Naive thymus-derived CD4-positive, alpha-beta T cell (primary cell): ENCODE measurements around the gene MRPL42. TPM values are rescaled to one million over a fixed set of nuclear protein-coding genes. Genes with fewer than 3 reads are reported as not detected.
A peak's percentile ranks its signal among the peaks of the same experiment; 100 is the strongest.
"Not testable (repeated sequence)": the region's sequence is repeated elsewhere in the genome, so short reads cannot be mapped to it uniquely, and the experiment has no call there.

ENCODE experiments used
- ATAC-seq: fragments of 150-1000 bp; cut with Tn5 transposase; 2 replicates; pipeline ENCODE4 v1.10.0; 2021; ENCODE audit warnings: mild to moderate bottlenecking, moderate library complexity
- CTCF ChIA-PET: fragments of 350-600 bp; sonication (Branson Sonifier 250); formaldehyde crosslinking; loops from one replicate; lab custom pipeline; 2021; ENCODE audit warnings: antibody characterized with exemption; lab: Charles Lee
- POLR2A ChIA-PET: fragments of 350-600 bp; sonication (Branson Sonifier 250); formaldehyde crosslinking; loops from one replicate; lab custom pipeline; 2021; ENCODE audit warnings: antibody characterized with exemption, inconsistent platforms; lab: Charles Lee
- DNase-seq, 9 donors: peaks; one replicate each; pipeline versions ENCODE4 v3.0.0 to v3.0.0-alpha.2; 2020 to 2022; ENCODE audit warnings: mixed read lengths in 1 of 9
- H3K27ac ChIP-seq: one replicate; pipeline ENCODE4 v1.7.0; 2013; ENCODE audit warnings: mild to moderate bottlenecking, low read depth, low read length, moderate library complexity
- H3K27me3 ChIP-seq, 2 donors: one replicate each; pipeline ENCODE4 v1.7.0; 2013; ENCODE audit warnings: low read length in 2 of 2, mild to moderate bottlenecking in 2 of 2, moderate library complexity in 2 of 2; ENCODE audit not compliant: control insufficient read depth in 2 of 2, insufficient read depth in 2 of 2
- H3K36me3 ChIP-seq, 3 experiments: 1 replicate in 2 of 3; 2 replicates in 1 of 3; pipeline ENCODE4 v1.7.0; 2013; ENCODE audit warnings: low read length in 3 of 3, mild to moderate bottlenecking in 3 of 3, moderate library complexity in 1 of 3; ENCODE audit not compliant: insufficient read depth in 3 of 3, control insufficient read depth in 2 of 3
- H3K4me1 ChIP-seq, 2 donors: one replicate each; pipeline ENCODE4 v1.7.0; 2013; ENCODE audit warnings: low read length in 2 of 2, mild to moderate bottlenecking in 2 of 2, moderate library complexity in 1 of 2; ENCODE audit not compliant: control insufficient read depth in 2 of 2, insufficient read depth in 2 of 2
- H3K4me3 ChIP-seq: 2 replicates; pipeline ENCODE4 v1.7.0; 2013; ENCODE audit warnings: mild to moderate bottlenecking, low read length
- H3K9me3 ChIP-seq, 3 experiments: 1 replicate in 2 of 3; 2 replicates in 1 of 3; pipeline ENCODE4 v1.7.0; 2013; ENCODE audit warnings: low read length in 3 of 3; ENCODE audit not compliant: control insufficient read depth in 2 of 3
- H3K27ac Mint-ChIP-seq, 9 donors: one replicate each; pipeline ENCODE4 v1.8.0; 2020 to 2022; ENCODE audit warnings: mixed read lengths in 9 of 9, mild to moderate bottlenecking in 8 of 9, moderate library complexity in 5 of 9, inconsistent platforms in 2 of 9
- H3K27me3 Mint-ChIP-seq, 5 donors: one replicate each; pipeline ENCODE4 v1.8.0; 2021 to 2022; ENCODE audit warnings: mixed read lengths in 5 of 5, mild to moderate bottlenecking in 1 of 5
- H3K36me3 Mint-ChIP-seq, 5 donors: one replicate each; pipeline ENCODE4 v1.8.0; 2020 to 2022; ENCODE audit warnings: mixed read lengths in 5 of 5, mild to moderate bottlenecking in 3 of 5, inconsistent platforms in 1 of 5
- H3K4me1 Mint-ChIP-seq, 7 donors: one replicate each; pipeline ENCODE4 v1.8.0; 2020 to 2022; ENCODE audit warnings: mixed read lengths in 7 of 7, mild to moderate bottlenecking in 3 of 7, inconsistent platforms in 1 of 7
- H3K4me3 Mint-ChIP-seq, 10 donors: one replicate each; pipeline ENCODE4 v1.8.0; 2020 to 2022; ENCODE audit warnings: mild to moderate bottlenecking in 10 of 10, mixed read lengths in 10 of 10, moderate library complexity in 6 of 10, inconsistent platforms in 2 of 10
- H3K9me3 Mint-ChIP-seq, 11 donors: one replicate each; pipeline ENCODE4 v1.8.0; 2020 to 2022; ENCODE audit warnings: mixed read lengths in 11 of 11, mild to moderate bottlenecking in 4 of 11, inconsistent platforms in 1 of 11, moderate library complexity in 1 of 11
- intact Hi-C, 2 donors: fragments of 100-400 bp; cut with micrococcal nuclease; formaldehyde crosslinking; loops; one replicate each; pipeline ENCODE4 v1.15.1; 2023
- polyA plus RNA-seq, 2 donors: library from polyadenylated mRNA; unstranded; fragments of 300-500 nt; fragmentation: Illumina TruSeq; gene quantifications; one replicate each; pipeline ENCODE4 v1.2.3, GENCODE V29; 2021
- total RNA-seq, 6 experiments: library from RNA in 5 of 6; stranded (reverse) in 5 of 6; gene quantifications; 1 replicate in 5 of 6; 2 replicates in 1 of 6; pipeline ENCODE4 v1.2.3 and lab custom pipeline; 2021 to 2026

The MRPL42 gene
- total and polyA plus RNA-seq, 7 experiments from 2014 or later: 30.1 to 75.4 (median 48.6) TPM

- H3K4me1 ChIP-seq, H3K27ac ChIP-seq, H3K27me3 ChIP-seq, ATAC-seq, CTCF ChIA-PET, H3K9me3 Mint-ChIP-seq, H3K27me3 Mint-ChIP-seq, POLR2A ChIA-PET, H3K4me3 ChIP-seq, H3K4me3 Mint-ChIP-seq, intact Hi-C loops, H3K27ac Mint-ChIP-seq, DNase-seq, H3K9me3 ChIP-seq: not testable (repeated sequence)
- H3K36me3 ChIP-seq: peaks cover 0 to 25% (median 0%) of the 10 kb centered on the region in 3 experiments
- Mint-ChIP-seq H3K4me1 (peaks cover 0 to 15% (median 0%) of the 10 kb centered on the region in 7 donors), H3K36me3 (peaks cover 0 to 34% (median 5%) of the 10 kb centered on the region in 5 donors)
Observed at GRCh38 chr12:93498813-93499212, 31.5 kb downstream of the MRPL42 start.

- CTCF ChIA-PET: interaction anchor here (9.0 kb wide), 1 partner anchor 603 kb away, joined by 252 read pairs; no protein-coding TSS in a partner anchor
- Histone ChIP-seq H3K27ac (no peak overlapping the region), H3K27me3 (no peaks in the 10 kb centered on the region), H3K4me3 (no peak overlapping the region), H3K9me3 (no peaks in the 10 kb centered on the region), H3K4me1 (no peaks in the 10 kb centered on the region), H3K36me3 (peaks cover 0 to 13% (median 0%) of the 10 kb centered on the region in 3 experiments)
- no peaks in the 10 kb centered on the region for H3K9me3 Mint-ChIP-seq
- intact Hi-C loops: loop anchor here in 1 of 2 donors (5.0 to 10.0 kb wide), 2 partner anchors 177 to 515 kb away; partner anchors contain the start of gene CRADD
- H3K27me3 Mint-ChIP-seq: no peaks in the 10 kb centered on the region
- DNase-seq (no peak), ATAC-seq (no peak)
- H3K4me1 Mint-ChIP-seq: peaks cover 0 to 20% (median 0%) of the 10 kb centered on the region in 7 donors
- POLR2A ChIA-PET: no interaction called here
- H3K27ac Mint-ChIP-seq: no peak overlapping the region
- H3K36me3 Mint-ChIP-seq: peaks cover 0 to 25% (median 5%) of the 10 kb centered on the region in 5 donors
- no peak overlapping the region for H3K4me3 Mint-ChIP-seq
Observed at GRCh38 chr12:93500201-93500600, 32.9 kb downstream of the MRPL42 start.

- DNase-seq (no peak), ATAC-seq (no peak)
- ChIA-PET CTCF (interaction anchor here (9.0 kb wide), 1 partner anchor 603 kb away, joined by 252 read pairs; no protein-coding TSS in a partner anchor), POLR2A (interaction anchor here (0.6 kb wide), 1 partner anchor 115 kb away, joined by 5 read pairs; no protein-coding TSS in a partner anchor)
- Mint-ChIP-seq H3K27me3 (no peaks in the 10 kb centered on the region), H3K9me3 (no peaks in the 10 kb centered on the region), H3K4me1 (peaks cover 0 to 24% (median 0%) of the 10 kb centered on the region in 7 donors), H3K4me3 (no peak overlapping the region), H3K36me3 (peaks cover 0 to 24% (median 5%) of the 10 kb centered on the region in 5 donors), H3K27ac (peak overlapping the region in 1 of 9 donors; percentile 42)
- H3K9me3 ChIP-seq: no peaks in the 10 kb centered on the region
- H3K27me3 ChIP-seq: no peaks in the 10 kb centered on the region
- H3K27ac ChIP-seq: no peak overlapping the region
- peaks cover 0 to 11% (median 0%) of the 10 kb centered on the region in 3 experiments for H3K36me3 ChIP-seq
- H3K4me3 ChIP-seq: no peak overlapping the region
- H3K4me1 ChIP-seq: no peaks in the 10 kb centered on the region
- intact Hi-C loops: loop anchor here in 1 of 2 donors (5.0 to 10.0 kb wide), 2 partner anchors 177 to 516 kb away; partner anchors contain the start of gene CRADD
Observed at GRCh38 chr12:93500667-93501066, 33.4 kb downstream of the MRPL42 start.

- Histone ChIP-seq H3K4me3 (no peak overlapping the region), H3K27me3 (no peaks in the 10 kb centered on the region), H3K4me1 (no peaks in the 10 kb centered on the region), H3K9me3 (no peaks in the 10 kb centered on the region), H3K36me3 (no peaks in the 10 kb centered on the region), H3K27ac (no peak overlapping the region)
- H3K9me3 Mint-ChIP-seq: no peaks in the 10 kb centered on the region
- ChIA-PET POLR2A (interaction anchor here (2.5 kb wide), 1 partner anchor 599 kb away, joined by 20 read pairs; no protein-coding TSS in a partner anchor), CTCF (interaction anchor here (0.5 to 9.0 kb wide), 22 partner anchors 8 to 717 kb away, joined by 3 to 252 read pairs (median 3); no protein-coding TSS in a partner anchor)
- H3K36me3 Mint-ChIP-seq: peaks cover 0 to 9% (median 4%) of the 10 kb centered on the region in 5 donors
- peak; percentile 16 to 71 (median 54) for DNase-seq
- H3K4me1 Mint-ChIP-seq: peaks cover 0 to 29% (median 0%) of the 10 kb centered on the region in 7 donors
- no peak overlapping the region for H3K4me3 Mint-ChIP-seq
- H3K27me3 Mint-ChIP-seq: no peaks in the 10 kb centered on the region
- intact Hi-C loops: loop anchor here (1.0 to 10.0 kb wide), 14 partner anchors 66 to 1030 kb away; partner anchors contain the start of gene CRADD (in 1 of the 2)
- peak overlapping the region in 3 of 9 donors; percentile 36 to 69 (median 60) for H3K27ac Mint-ChIP-seq
- ATAC-seq: peak; percentile 67
Observed at GRCh38 chr12:93502802-93503623, 35.7 kb downstream of the MRPL42 start.

- Mint-ChIP-seq H3K36me3 (peaks cover 0 to 26% (median 4%) of the 10 kb centered on the region in 5 donors), H3K27me3 (no peaks in the 10 kb centered on the region), H3K27ac (peak overlapping the region in 1 of 9 donors; percentile 82), H3K9me3 (no peaks in the 10 kb centered on the region), H3K4me3 (peak overlapping the region in 1 of 10 donors; percentile 63), H3K4me1 (peaks cover 0 to 38% (median 0%) of the 10 kb centered on the region in 7 donors)
- Histone ChIP-seq H3K27me3 (no peaks in the 10 kb centered on the region), H3K4me1 (no peaks in the 10 kb centered on the region), H3K9me3 (no peaks in the 10 kb centered on the region), H3K27ac (no peak overlapping the region), H3K36me3 (no peaks in the 10 kb centered on the region), H3K4me3 (no peak overlapping the region)
- intact Hi-C loops: loop anchor here in 1 of 2 donors (10.0 kb wide), 1 partner anchor 522 kb away; no protein-coding TSS in a partner anchor
- ATAC-seq (no peak), DNase-seq (no peak)
- ChIA-PET POLR2A (no interaction called here), CTCF (interaction anchor here (1.2 to 9.0 kb wide), 2 partner anchors 569 to 596 kb away, joined by 5 to 252 read pairs; no protein-coding TSS in a partner anchor)
Observed at GRCh38 chr12:93507165-93507564, 39.9 kb downstream of the MRPL42 start.

- Mint-ChIP-seq H3K9me3 (no peaks in the 10 kb centered on the region), H3K36me3 (peaks cover 0 to 26% (median 4%) of the 10 kb centered on the region in 5 donors), H3K4me1 (peaks cover 0 to 32% (median 0%) of the 10 kb centered on the region in 7 donors), H3K27ac (no peak overlapping the region), H3K27me3 (no peaks in the 10 kb centered on the region), H3K4me3 (no peak overlapping the region)
- POLR2A ChIA-PET: no interaction called here
- Histone ChIP-seq H3K4me1 (no peaks in the 10 kb centered on the region), H3K4me3 (no peak overlapping the region), H3K36me3 (no peaks in the 10 kb centered on the region), H3K9me3 (no peaks in the 10 kb centered on the region), H3K27me3 (no peaks in the 10 kb centered on the region), H3K27ac (no peak overlapping the region)
- intact Hi-C loops: loop anchor here in 1 of 2 donors (10.0 kb wide), 1 partner anchor 525 kb away; no protein-coding TSS in a partner anchor
- ATAC-seq: no peak
- CTCF ChIA-PET: no interaction called here
- no peak for DNase-seq
Observed at GRCh38 chr12:93509506-93509905, 42.2 kb downstream of the MRPL42 start.
